Loucy (cell line): ENCODE data around the gene E2F8.

Source experiments
- H2AFZ ChIP-seq: fragments of 200-600 bp; sonication (generic); 2 replicates; pipeline ENCODE4 v1.6.0; 2016; ENCODE audit warnings: antibody characterized with exemption, mild to moderate bottlenecking, low read length, moderate library complexity
- H3F3A ChIP-seq: fragments of 200-600 bp; 2 replicates; pipeline ENCODE4 v1.6.0; 2016; ENCODE audit warnings: antibody characterized with exemption, low read depth, mild to moderate bottlenecking
- H3K27me3 ChIP-seq: fragments of 200-600 bp; sonication (generic); 2 replicates; pipeline ENCODE4 v1.6.1; 2014; ENCODE audit warnings: low read length, mild to moderate bottlenecking; ENCODE audit not compliant: insufficient read depth, poor library complexity, severe bottlenecking
- H3K36me3 ChIP-seq: fragments of 200-600 bp; sonication (generic); 2 replicates; pipeline ENCODE4 v1.6.1; 2016; ENCODE audit warnings: low read length; ENCODE audit not compliant: insufficient read depth
- H3K4me1 ChIP-seq: fragments of 200-600 bp; sonication (generic); 2 replicates; pipeline ENCODE4 v1.5.1; 2014; ENCODE audit warnings: low read length, mild to moderate bottlenecking; ENCODE audit not compliant: insufficient read depth, poor library complexity, severe bottlenecking
- H3K4me2 ChIP-seq: fragments of 200-600 bp; sonication (generic); 2 replicates; pipeline ENCODE4 v1.6.0; 2014; ENCODE audit warnings: antibody characterized with exemption, low read length, low read depth, mild to moderate bottlenecking; ENCODE audit not compliant: poor library complexity, severe bottlenecking
- H3K4me3 ChIP-seq: fragments of 200-600 bp; sonication (generic); 2 replicates; pipeline ENCODE4 v1.5.1; 2014; ENCODE audit warnings: low read length, mild to moderate bottlenecking, mixed read lengths; ENCODE audit not compliant: poor library complexity, severe bottlenecking
- H3K79me2 ChIP-seq: fragments of 200-600 bp; sonication (generic); 2 replicates; pipeline ENCODE4 v1.6.1; 2014; ENCODE audit warnings: low read length; ENCODE audit not compliant: insufficient read depth
- H3K9ac ChIP-seq: fragments of 200-600 bp; sonication (generic); 2 replicates; pipeline ENCODE4 v1.6.0; 2014; ENCODE audit warnings: mild to moderate bottlenecking, low read depth, low read length, moderate library complexity; ENCODE audit not compliant: poor library complexity, severe bottlenecking
- H3K9me2 ChIP-seq: fragments of 200-600 bp; sonication (generic); replicated peaks from 2 replicates; pipeline ENCODE4 v1.6.1; 2016; ENCODE audit warnings: low read depth, low read length, mixed read lengths
- H3K9me3 ChIP-seq: fragments of 200-600 bp; sonication (generic); 2 replicates; pipeline ENCODE4 v1.6.1; 2014; ENCODE audit warnings: mild to moderate bottlenecking, antibody characterized with exemption, low read length, low read depth; ENCODE audit not compliant: insufficient read depth
- H4K20me1 ChIP-seq: fragments of 200-600 bp; sonication (generic); 2 replicates; pipeline ENCODE4 v1.6.0; 2014; ENCODE audit warnings: antibody characterized with exemption, low read length, mild to moderate bottlenecking; ENCODE audit not compliant: insufficient read depth, poor library complexity, severe bottlenecking
- EZH2phosphoT487 ChIP-seq: fragments of 200-600 bp; IDR thresholded peaks from 2 replicates; pipeline ENCODE4 v1.6.1; 2018; ENCODE audit warnings: antibody characterized with exemption, mild to moderate bottlenecking, moderate library complexity, borderline replicate concordance
- TF ChIP-seq, protein P1 (sequence below): fragments of 200-600 bp; sonication (generic); conservative IDR thresholded peaks from 2 replicates; pipeline ENCODE4 v1.5.1; 2014; ENCODE audit warnings: mild to moderate bottlenecking, antibody characterized with exemption, low read length

Gene E2F8

DNA sequence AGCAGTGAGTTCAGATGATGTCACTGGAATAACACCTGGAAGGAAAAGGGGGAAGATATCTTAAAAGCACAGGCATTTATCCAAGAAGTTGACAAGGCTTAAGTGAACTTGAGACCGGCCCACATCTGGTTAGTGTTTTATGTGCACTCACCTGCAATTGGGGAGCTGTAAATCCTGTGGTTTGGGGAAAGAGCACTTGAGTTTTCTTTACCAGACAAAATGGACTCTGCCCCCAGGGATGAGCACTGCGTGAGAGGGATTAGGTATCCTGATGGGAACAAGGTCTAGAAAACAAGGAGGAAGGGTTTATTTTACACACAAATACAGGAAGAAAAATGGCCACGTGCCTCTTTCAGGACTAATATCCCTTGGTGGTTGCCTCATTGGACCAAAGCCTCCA is 15.2 kb downstream of the E2F8 start:
- peaks cover 9% of the 10 kb centered on the region for H3K4me1 ChIP-seq
- TF ChIP-seq, protein P1, sequence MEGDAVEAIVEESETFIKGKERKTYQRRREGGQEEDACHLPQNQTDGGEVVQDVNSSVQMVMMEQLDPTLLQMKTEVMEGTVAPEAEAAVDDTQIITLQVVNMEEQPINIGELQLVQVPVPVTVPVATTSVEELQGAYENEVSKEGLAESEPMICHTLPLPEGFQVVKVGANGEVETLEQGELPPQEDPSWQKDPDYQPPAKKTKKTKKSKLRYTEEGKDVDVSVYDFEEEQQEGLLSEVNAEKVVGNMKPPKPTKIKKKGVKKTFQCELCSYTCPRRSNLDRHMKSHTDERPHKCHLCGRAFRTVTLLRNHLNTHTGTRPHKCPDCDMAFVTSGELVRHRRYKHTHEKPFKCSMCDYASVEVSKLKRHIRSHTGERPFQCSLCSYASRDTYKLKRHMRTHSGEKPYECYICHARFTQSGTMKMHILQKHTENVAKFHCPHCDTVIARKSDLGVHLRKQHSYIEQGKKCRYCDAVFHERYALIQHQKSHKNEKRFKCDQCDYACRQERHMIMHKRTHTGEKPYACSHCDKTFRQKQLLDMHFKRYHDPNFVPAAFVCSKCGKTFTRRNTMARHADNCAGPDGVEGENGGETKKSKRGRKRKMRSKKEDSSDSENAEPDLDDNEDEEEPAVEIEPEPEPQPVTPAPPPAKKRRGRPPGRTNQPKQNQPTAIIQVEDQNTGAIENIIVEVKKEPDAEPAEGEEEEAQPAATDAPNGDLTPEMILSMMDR, result no peak
- TF ChIP-seq EZH2phosphoT487, result no peak
- H3K4me2 ChIP-seq, result no peak overlapping the region
- H3F3A ChIP-seq, result no peaks in the 10 kb centered on the region
- H3K4me3 ChIP-seq, result no peak overlapping the region
- H4K20me1 ChIP-seq, result no peaks in the 10 kb centered on the region
- no peak overlapping the region for H2AFZ ChIP-seq
- no peaks in the 10 kb centered on the region for H3K79me2 ChIP-seq
- no peaks in the 10 kb centered on the region for H3K9me2 ChIP-seq
- no peak overlapping the region for H3K9ac ChIP-seq
- no peaks in the 10 kb centered on the region for H3K27me3 ChIP-seq
- peaks cover 37% of the 10 kb centered on the region; the same call in 1 of the 2 replicates for H3K36me3 ChIP-seq
- H3K9me3 ChIP-seq, result no peaks in the 10 kb centered on the region; the same call in 1 of the 2 replicates

DNA sequence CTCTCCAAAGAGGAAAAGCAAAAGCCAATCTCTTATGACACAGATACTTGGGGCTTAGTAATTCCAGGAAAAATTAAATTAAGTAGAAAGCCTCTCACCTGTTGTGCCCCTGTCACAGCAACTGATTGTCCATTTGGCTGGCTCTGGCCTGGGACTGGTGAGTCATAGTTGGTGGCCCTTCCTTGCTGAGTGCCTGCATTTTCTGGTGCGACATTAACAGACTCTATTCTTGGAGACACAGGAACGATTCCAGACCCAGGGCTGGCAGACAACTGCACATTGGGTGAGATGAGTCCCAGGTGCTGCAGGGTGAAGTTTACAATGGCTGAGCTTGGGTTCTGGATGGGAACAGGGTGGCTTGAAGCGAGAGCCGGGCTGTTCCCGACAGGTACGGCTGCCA is 15.6 kb downstream of the E2F8 start:
- H3K9me3 ChIP-seq, result no peaks in the 10 kb centered on the region; the same call in 1 of the 2 replicates
- H3K36me3 ChIP-seq, result peaks cover 33% of the 10 kb centered on the region; the same call in 1 of the 2 replicates
- H3K4me1 ChIP-seq, result peaks cover 9% of the 10 kb centered on the region
- no peak overlapping the region for H3K4me2 ChIP-seq
- no peaks in the 10 kb centered on the region for H3K79me2 ChIP-seq
- no peaks in the 10 kb centered on the region for H4K20me1 ChIP-seq
- H3K9me2 ChIP-seq, result no peaks in the 10 kb centered on the region
- H3K9ac ChIP-seq, result no peak overlapping the region
- no peaks in the 10 kb centered on the region for H3F3A ChIP-seq
- no peaks in the 10 kb centered on the region for H3K27me3 ChIP-seq
- H3K4me3 ChIP-seq, result no peak overlapping the region
- TF ChIP-seq, protein P1, result no peak
- no peak for TF ChIP-seq EZH2phosphoT487
- H2AFZ ChIP-seq, result no peak overlapping the region

DNA sequence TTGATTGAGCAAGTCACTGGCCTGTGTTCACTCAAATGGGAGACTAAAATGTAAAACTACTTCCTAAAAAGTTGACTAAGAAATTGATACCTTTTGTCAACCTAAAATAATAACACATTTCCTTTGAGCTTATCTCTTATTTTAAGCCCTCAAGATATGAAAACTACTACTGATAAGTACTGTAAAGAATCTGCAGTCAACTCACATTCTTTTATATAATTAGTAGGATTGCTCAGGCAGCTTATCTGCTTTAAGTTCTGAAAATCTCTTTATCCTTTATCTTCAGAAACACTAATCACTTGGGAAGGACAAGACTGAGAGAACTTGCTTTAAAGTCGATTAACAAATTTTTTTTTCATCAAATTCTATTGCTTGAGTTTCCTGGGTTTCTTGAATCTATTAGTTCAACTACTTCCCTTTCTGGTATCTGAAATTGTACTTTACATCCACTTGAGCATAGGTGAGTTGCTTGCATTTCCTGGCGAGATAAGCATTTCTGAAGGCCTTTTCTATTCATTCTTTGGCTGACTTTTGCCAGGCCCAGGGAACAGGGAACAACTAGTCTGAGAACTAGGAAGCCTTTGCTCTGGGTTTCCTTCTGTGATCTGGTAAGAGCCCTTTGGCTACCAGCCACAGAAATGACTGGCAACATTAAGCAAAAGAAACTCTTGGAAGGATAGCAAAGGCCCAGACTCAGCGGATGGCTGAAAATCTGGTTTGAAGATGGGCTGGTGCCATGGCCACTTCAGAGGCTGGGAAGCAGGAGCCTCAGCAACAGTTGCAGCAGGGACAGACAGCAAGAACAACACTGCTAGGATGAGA is 19.6 kb downstream of the E2F8 start:
- no peaks in the 10 kb centered on the region; the same call in 1 of the 2 replicates for H3K9me3 ChIP-seq
- H3K79me2 ChIP-seq, result no peaks in the 10 kb centered on the region
- H3K27me3 ChIP-seq, result no peaks in the 10 kb centered on the region
- H3K4me1 ChIP-seq, result peaks cover 16% of the 10 kb centered on the region
- no peak overlapping the region for H2AFZ ChIP-seq
- H3K9ac ChIP-seq, result no peak overlapping the region
- no peaks in the 10 kb centered on the region for H3F3A ChIP-seq
- no peak overlapping the region for H3K4me3 ChIP-seq
- H3K4me2 ChIP-seq, result no peak overlapping the region
- TF ChIP-seq, protein P1, result no peak
- no peak for TF ChIP-seq EZH2phosphoT487
- no peaks in the 10 kb centered on the region for H3K9me2 ChIP-seq
- no peaks in the 10 kb centered on the region for H4K20me1 ChIP-seq
- peaks cover 25% of the 10 kb centered on the region; the same call in 1 of the 2 replicates for H3K36me3 ChIP-seq
